Retina (tissue), 1 donor: ENCODE results near the gene IQCC.
A peak's percentile ranks its signal among the peaks of the same experiment; 100 is the strongest.

ENCODE experiments used
- DNase-seq: peaks from one replicate; pipeline ENCODE4 v3.0.0-alpha.2; 2016

Gene IQCC

DNA sequence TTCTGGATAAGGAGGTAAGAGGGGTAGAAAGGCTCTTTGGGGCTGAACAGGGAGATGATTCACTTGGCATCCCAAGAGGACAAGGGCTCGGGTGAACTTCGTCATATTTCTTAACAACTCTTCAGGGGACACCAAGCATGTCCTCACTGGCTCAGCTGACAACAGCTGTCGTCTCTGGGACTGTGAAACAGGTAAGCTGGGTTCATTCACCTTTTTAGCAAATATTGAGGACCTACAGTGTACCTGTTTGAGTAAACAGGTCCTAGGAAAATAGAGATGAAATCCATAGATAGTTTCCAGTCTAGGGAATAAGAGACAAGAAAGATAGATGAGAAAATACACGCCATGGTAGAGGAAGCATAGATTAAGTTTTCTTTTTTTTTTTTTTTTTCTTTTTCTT, 18.8 kb downstream of the IQCC start:
- DNase-seq: no peak

DNA sequence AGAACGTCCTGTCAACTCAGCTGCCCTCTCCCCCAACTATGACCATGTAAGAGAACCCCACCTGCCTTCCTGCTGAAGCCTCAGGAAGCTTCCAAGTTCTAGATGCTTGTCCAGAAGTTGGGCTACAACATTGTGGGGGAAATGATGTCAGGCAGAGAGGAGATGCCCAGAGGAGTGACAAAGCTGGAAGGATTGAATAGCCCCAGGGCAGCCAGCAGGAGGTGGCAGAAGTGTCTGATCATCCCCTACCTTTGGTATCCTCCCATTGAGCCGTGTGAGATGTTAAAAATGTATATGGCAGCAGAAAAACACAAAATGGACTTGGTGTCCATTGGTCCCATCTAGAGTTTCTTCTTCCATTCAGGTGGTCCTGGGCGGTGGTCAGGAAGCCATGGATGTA, 23.3 kb downstream of the IQCC start:
- DNase-seq: no peak

DNA sequence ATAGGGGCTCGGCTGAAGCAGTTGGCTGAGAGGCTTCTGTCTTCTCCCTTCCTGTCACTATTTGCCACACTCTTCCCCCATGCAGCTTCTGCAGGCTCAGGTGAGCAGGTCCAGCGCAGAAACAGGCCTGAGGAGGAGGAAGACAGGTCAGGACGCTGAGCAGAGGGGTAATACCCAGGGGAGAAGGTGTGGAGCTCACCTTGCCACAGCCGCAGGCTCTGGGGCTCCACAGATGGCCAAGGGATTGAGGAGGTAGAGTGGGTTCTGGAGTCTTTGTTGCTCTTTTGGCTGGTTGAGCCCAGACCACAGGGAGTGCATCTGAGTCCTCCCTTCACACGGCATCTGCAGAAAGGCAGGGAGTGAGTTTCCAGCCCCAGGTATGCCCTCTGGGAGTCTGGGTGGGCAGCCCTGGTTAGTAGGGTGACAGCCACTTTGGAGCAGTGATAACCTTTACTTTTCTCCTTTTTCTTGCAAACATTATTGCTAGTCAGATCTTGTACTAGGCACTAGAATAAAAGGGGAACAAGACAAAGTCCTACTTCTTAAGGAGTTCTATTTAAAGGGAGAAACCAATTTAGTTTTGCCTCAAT, 26.5 kb downstream of the IQCC start:
- no peak for DNase-seq

DNA sequence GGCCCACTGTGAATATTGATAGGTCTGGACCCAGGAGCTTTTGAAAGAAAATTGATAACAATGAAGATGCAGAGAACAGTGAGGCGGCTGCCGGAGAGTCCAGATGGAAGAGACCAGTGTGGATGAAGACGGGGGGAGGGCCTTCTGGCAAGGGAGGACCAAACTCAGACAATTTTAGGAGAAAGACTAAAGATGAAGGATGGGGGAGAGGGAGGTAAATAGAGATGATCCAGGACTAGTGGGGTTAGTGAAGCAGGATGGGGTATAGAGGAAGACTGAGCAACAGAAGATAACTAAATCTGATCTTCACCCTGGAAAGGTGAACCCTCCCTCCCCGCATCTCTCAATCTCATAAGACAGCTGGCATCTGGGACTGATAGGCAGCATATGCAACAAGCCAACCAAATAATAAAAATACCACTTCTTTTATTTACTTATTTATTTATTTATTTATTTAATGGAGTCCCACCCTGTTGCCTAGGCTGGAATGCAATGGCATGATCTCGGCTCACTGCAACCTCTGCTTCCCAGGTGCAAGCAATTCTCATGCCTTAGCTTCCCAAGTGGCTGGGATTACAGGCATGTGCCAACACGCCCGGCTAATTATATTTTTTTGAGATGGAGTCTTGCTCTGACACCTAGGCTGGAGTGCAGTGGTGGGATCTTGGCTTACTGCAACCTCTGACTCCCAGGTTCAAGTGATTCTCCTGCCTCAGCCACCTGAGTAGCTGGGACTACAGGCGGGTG, 27.3 kb downstream of the IQCC start:
- DNase-seq: no peak

DNA sequence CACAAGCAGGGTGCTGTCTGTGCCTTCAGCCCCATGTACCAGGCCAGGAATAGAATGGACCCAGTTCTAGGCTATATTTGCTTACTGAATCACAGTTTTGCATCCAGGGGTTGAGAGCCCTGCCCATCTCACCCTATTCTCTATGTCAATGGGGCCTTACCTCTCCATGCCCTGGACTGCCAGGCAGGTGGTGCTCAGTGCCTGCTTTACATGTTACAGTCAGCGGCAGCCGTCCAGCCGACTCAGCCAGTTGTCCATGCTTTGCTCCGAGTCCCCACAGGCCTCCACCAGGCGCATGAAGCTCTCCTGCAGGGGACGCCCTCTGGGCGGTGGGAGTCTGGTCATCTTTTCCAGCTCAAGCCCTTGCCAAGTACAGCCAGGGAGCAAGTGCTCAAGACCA, 29.3 kb downstream of the IQCC start:
- DNase-seq: no peak

DNA sequence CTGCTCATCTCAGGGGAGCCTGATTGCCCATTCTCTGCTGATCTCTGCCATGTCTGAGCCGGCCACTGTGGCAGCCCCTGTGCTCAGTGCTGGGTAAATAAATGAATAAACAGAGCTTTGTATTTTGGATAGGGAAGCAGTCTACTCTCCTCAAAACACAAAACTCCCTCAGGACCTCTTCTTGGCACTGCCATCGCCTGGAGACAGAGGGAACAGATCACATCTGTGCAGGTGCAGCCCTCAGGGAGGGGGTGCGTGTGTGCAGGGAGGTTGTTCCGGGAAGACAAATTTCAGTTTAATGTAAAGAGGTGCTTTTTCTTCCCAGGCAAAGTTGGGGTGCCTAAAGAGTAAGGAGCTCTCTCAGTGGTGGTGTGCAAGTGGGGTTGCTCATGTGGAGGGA, 33.9 kb downstream of the IQCC start:
- no peak for DNase-seq

DNA sequence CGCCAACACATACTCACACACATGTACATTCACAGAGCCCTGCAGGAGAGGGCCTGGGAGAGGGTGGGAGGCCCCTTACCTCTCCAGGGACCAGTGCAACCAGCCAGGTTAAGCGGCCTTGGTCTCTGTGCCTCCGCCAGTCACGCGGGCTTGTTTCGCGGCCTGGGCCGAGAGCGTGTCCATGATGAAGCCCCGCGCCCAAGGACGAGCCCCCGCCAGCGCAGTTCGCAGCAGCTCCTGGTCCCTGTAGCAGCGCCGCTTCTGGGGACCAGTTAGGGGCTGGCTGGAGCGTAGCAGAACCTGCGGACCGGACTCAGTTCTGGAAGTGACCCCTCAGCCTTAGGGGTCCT, 34.3 kb downstream of the IQCC start:
- DNase-seq: no peak

DNA sequence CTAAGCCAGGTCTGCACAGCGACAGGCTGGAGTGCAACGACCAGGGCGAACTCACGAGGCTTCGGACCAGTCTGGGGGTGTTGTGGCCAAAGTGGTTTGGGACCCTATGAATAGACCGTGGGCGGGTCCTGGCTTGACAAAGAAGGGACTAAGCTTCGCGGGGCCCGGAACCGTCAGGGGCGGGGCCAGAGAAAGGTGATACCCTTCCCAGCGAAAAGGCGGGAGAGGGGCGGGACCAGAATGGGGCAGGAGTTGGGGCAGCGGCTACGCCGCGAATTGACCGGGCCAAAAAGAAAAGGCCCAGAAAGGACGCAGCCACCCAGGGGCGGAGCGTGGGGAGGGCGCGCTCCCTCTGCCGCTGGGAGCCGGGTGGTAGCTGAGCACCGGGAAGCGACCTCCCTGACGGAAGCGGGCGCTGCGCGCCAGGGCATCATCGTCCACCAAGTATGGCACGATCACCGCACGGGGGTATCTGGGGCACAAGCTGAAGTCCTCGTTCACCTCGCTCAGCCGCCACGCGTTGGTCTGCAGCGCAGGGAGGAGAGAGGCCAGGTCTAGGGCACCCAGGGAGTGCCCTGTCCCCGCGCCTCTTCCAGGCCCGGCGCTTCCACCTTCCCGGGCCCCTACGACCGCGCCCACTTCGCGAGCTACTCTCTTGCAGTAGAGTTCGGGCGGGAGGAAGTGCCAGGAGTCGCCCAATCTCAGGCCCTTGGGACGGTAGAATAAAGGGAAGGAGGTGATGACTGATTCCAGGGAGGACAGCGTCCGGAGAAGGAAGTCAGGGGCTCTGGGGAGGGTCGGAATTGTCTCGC, 34.9 kb downstream of the IQCC start:
- peak; percentile 90 for DNase-seq

DNA sequence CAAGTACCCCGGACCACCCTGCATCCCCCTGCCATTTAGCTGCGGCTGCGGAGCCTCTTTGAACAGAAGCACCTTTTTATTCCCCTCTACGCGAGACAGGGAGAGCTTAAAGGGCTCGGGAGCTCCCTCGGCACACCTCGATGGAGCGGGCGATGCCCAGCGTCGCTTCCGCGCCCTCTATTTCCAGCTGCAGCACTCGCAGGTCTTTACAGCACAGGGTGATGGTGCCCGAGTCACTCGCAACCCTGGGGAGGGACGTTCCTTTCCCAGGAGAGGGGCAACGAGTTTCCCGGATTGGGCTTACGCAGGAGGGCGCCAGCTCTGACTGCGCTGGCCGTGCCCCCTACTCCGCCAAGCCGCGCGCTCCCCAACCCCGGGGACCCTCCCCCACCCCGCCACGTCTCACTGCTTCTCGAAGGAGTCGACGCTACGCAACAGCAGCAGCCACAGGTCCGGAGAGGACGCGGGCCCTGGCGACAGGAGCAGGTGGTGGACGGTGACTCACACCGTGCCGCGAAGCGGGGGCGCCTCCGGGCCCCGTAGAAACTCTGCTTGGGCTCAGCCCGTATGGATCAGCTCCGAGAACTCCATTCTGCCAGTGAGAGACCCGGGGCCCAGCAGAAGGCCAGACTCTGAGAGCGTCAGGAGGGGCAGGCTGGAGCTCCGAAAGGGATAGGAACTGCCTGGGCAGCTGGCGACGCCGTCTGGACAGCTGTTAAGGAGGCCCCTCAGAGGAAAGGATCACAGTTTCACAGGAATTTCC, 35.7 kb downstream of the IQCC start:
- DNase-seq: peak; percentile 87

DNA sequence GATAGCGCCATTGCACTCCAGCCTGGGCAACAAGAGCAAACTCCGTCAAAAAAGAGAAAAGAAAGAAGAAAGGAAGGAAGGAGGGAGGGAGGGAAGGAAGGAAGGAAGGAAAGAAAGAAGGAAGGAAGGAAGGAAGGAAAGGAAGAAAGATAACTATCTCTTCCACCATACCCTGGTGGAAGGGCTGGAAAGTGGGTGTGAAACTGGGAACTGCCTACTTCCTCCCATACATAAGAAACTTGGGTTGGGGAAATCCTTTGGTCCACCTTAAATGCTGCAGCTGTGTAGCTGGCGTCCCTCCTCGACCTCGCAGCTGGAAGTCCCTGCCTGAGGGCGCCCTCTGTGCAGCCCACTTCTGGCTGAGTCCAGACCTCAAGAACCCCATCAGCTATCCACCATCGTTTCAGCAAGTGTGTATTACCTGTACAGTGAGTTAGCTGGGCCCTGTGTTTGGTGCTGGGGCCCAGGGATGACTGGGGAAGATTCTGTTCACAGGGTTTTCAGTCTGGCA, 36.9 kb downstream of the IQCC start:
- peak; percentile 66 for DNase-seq

DNA sequence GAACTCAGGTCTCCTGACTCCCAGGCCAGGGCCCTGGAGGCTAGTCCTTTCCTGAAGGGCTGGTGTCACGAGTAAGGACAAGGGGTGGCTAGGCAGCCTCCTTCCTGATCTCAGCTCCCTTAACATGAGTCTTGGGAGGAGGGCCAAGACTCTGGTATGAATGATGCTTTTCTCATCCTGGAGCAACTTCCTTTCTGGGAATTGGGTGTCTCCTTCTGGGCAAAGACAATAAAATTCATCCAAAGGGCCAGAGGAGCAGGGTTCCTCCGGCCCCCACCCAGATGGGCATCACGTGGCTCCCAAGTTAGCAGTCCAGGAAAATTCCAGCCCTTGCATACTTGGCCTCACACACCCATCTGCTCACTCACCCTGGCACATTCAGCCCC, 41.4 kb downstream of the IQCC start, which contains the start of gene FAM167B:
Gene FAM167B, plus strand, starts transcription at position 335 of the 386 bp plus-strand sequence. CDS start 200 bp downstream, outside the sequence.
- DNase-seq: no peak

DNA sequence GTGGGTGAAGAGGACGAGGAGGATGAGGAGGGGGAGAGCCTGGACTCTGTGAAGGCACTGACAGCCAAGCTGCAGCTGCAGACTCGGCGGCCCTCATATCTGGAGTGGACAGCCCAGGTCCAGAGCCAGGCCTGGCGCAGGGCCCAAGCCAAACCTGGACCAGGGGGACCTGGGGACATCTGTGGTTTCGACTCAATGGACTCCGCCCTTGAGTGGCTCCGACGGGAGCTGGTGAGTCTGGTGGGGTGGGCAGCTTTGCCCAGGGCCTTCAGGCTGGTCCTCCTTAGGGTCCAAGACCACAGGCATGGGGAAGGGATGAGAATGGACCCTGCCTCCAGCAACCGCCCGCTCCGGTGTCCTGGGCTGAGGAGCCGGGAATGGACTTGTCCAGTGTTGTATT, 42.0 kb downstream of the IQCC start:
- DNase-seq: no peak

DNA sequence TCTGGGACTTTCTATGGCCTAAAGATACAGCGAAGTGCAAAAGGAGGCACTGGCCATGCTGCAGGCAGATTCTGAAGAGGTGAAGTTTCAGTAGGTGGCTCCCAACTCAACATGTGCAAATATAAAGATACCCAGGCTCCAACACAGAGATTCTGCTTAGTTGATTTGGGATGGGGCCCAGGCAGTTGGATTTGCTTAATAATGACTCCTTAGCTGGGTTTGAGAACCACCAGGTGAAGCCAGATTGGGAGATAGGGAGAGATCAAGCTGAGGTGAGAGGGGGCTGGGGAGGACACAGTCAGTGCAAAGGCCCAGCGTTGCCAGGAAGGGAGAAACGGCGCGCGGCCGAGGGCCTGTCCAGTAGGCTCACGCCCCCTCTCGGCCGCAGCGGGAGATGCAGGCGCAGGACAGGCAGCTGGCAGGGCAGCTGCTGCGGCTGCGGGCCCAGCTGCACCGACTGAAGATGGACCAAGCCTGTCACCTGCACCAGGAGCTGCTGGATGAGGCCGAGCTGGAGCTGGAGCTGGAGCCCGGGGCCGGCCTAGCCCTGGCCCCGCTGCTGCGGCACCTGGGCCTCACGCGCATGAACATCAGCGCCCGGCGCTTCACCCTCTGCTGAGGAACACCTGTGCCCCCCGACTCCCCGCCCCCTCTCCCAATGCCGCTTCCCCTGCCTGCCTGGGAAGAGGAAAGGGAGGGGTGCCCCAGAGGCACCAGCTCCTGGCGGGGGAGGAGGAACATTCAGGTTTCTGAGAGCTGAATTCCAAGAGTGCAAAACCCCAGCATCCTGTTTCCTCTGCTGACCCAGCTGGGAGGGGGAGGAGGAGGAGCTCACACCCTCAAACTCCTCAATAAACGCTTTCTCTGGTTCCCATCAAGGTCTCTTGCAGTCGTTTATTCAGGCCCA, 42.8 kb downstream of the IQCC start:
- DNase-seq: peak; percentile 87

DNA sequence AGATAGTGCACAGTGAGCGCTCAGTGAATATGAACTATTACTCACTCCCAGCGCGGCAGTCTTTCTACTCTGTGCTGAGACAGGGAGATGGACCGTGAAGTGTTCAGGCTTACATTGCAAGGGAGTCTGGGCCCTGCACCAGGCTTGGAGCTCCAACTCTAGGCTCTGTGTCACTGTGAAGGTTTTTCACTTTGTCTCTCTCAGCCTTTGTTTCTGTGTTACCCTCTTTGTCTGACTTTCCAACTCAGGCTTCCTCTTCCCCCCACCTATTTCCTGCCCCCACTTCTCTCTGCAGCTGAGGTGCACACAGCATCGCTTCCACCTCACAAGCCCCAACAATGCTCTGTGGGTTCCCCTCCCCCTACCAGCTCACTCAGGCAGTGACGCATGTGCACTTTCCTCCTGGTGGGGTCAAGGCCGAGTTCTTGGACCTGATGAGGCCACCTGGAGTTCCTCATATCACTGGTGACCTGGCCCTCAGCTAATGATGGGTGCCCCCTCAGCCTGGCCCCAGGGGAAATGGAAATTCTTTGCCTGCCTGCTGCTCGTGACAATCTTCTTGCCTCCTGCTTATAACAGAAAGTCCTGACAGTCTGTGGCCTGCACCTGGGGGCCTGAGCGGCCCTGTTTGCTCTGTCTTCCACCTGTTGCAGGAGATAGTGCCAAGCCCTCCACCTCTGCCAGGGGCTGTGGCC, 44.5 kb downstream of the IQCC start:
- peak; percentile 68 for DNase-seq

DNA sequence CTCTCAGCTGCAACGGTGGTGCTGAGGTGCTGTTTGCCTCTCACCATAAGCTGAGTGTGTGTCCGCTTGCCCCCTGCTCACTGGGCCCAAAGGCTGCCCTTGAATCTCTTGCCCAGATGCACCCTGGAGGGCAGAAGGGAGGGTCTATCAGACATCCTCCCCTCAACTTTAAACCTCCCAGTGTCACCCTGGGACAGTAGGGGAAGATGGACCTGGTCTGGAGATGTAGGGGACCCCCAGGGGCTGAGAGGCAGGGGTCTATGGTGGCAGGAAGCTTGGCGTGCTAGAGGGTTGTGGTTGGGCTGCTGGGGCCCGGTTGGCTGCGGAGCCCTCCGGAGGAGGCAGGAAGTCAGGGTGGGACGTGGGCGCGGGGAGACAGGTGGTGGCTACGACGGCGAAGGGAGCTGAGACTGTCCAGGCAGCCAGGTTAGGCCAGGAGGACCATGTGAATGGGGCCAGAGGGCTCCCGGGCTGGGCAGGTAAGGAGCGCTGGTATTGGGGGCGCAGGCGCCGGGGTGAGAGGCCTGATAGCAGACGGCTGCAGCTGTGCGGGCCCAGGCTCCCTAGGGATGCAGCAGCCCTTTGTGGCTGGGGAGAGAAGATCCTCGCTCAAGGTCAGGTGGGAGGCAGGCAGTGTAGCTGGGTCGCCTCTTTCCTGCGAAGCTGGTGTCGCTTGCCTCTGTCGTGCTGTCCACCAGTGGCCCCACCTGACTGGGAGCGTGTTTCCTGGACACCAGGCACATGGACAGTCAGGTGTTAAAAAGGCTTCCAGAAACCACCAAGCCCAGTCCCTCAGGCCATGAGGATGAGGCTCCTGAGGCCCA, 45.6 kb downstream of the IQCC start, which contains the start of gene LCK:
Gene LCK, plus strand, starts transcription at position 373 of the 824 bp plus-strand sequence. CDS start 23,065 bp downstream, outside the sequence.
- DNase-seq: peak; percentile 12

DNA sequence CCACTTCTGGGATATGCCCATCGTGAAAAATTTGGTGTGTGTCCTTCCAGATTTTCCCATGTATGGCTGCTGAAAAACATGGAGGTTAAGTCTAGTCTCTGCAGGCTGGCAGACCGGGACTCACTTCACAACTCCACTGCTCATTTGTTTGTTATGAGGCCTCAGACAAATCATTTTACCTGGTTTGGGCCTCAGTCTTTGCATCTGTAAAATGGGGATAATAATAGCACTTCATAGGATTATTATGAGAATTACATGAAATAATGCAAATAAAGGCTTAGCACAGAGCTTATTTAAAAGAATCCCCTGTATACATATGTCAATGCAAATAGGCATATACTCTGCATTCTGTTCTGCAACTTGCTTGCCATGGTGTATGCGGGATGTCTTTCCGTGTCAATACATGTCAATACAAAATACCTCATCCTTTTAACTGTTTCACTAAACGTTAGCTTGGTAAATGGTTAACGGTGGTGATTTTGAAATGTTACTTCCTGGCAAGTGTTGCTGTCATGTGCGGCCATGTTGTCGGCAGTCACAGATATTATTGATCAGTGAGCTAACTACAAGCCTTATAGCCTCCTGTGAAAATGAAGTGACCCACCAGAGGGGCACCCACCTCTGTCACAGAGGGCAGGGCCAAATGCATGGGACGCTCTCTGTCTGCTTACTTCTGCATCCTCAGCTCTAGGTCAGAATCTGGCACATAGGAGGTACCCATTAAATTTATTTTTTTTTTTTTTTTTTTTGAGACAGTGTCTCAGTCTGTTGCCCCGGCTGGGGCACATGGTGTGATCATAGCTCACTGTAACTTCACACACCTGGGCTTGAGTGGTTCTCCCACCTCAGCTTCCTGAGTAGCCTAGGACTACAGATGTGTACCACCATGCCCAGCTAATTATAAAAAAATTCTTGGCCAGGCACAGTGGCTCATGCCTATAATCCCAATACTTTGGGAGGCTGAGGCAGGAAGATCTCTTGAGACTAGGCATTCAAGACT, 49.9 kb downstream of the IQCC start:
- no peak for DNase-seq

DNA sequence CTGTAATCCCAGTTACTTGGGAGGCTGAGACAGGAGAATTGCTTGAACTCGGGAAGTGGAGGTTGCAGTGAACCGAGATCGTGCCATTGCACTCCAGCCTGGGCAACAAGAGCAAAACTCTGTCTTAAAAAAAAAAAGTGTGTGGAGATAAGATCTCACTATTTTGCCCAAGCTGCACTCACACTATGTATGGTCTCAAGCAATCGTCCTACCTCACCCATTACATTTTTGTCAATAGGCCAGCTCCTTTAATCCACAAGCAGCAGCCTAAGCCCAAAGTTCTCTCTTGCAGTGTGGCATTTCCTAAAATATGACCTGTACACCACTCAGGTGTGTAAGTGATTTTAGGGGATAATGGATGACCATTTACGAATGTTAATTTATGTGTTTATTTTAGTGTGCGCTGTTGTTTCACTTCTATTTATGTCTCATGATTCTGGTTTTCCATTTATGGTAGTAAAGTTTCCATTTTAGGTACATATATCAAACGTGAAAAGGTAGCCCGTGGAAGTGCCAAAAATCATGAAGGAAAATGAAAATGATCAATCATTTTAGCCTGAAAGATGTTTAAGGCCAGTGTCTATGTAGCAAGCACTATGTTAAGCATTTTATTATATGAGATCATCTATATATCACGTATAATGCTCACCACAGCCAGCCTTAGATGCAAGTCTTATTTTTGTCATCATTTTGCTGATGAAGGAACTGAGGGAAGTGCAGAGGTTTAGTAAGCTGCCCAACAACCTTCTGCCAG, 51.2 kb downstream of the IQCC start:
- DNase-seq: no peak

DNA sequence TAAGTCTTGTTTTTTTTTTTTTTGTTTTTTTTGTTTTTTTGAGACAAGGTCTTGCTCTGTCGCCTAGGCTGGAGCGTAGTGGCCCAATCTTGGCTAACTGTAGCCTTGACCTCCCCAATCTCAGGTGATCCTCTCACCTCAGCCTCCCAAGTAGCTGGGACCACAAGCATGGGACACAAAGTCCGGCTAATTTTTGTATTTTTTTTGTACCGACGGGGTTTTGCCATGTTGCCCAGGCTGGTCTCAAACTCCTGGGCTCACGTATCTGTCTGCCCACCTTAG, 51.7 kb downstream of the IQCC start:
- DNase-seq: no peak
